ENCODE data around the gene SPIB.
"Not testable (repeated sequence)": the region's sequence is repeated elsewhere in the genome, so short reads cannot be mapped to it uniquely, and the experiment has no call there.

The SPIB gene

GRCh38 chr19:50420127-50420526, 1.4 kb downstream of the SPIB start:
- DNase-seq = no peak

GRCh38 chr19:50420808-50421207, 2.1 kb downstream of the SPIB start:
- DNase-seq = no peak

- no peak for DNase-seq
These were observed 3.9 kb downstream of the SPIB start for GRCh38 chr19:50422397-50423278.

GRCh38 chr19:50423279-50424113, 4.8 kb downstream of the SPIB start:
- DNase-seq = no peak

DNA sequence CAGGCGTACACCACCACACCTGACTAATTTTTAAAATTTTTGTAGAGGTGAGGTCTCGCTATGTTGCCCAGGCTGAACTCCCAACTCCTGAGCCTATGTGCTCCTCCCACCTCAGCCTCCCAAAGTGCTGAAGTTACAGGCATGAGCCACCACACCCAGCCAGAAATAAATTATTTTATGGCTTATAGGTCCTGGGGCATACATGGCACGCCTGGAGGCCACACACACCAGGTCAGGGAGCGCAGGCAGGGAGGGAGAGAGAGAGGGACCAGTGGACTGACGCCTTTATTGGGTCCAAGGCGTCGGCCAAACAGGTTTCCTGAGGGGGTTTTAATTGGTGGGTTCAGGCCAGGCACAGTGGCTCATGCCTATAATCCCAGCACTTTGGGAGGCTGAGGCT, 6.8 kb downstream of the SPIB start:
- no peak for DNase-seq

GRCh38 chr19:50427318-50427925, 8.7 kb downstream of the SPIB start:
- no peak for DNase-seq

DNA sequence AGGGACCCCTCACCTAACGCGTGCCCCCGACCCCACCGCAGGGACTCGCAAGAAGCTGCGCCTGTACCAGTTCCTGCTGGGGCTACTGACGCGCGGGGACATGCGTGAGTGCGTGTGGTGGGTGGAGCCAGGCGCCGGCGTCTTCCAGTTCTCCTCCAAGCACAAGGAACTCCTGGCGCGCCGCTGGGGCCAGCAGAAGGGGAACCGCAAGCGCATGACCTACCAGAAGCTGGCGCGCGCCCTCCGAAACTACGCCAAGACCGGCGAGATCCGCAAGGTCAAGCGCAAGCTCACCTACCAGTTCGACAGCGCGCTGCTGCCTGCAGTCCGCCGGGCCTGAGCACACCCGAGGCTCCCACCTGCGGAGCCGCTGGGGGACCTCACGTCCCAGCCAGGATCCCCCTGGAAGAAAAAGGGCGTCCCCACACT, 9.3 kb downstream of the SPIB start:
- DNase-seq = peak; percentile 14

DNA sequence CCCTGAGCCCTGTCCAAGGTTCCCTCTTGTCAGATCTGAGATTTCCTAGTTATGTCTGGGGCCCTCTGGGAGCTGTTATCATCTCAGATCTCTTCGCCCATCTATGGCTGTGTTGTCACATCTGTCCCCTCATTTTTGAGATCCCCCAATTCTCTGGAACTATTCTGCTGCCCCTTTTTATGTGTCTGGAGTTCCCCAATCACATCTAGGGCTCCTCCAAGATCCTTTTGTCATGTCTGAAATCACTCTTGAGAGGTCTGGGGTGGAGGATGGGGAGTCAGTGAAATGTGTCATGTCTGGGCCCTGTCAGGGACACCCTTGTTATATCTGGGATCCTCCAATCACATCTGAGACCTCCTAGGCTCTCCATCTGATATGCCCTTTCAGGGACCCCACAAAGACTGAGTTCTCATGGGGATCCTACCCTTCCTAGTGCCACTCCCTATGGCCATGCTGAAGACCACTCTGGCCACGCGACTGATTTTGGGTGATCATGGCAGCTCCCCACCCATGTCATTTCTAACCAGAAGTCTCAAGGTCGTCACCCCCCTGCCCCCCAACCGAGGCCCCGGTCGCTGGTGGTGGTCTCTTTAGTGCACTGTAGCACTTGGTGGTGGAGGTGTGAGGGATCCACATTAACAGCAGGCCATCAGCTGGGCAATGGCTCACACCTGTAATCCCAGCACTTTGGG, 10.2 kb downstream of the SPIB start:
- no peak for DNase-seq

DNA sequence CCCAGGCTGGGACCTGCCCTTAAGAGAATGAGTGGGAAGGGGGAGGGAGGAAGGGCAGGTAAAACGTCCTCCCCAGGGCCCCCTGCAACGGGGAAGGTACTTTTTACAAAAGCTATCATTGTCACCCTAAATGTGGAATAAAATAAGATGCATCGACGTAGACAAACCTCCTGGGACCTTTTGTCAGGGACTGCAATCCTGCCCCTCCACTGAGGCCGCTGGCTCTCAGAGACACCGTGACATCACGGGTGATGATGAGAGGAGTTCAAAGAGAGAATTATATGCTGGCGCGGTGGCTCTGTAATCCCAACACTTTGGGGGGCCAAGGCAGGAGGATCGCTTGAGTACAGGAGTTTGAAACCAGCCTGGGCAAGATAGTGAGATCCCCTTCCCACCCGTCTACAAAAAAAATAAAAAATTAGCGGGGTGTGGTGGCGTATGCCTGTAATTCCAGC, 12.2 kb downstream of the SPIB start:
- DNase-seq = no peak

DNA sequence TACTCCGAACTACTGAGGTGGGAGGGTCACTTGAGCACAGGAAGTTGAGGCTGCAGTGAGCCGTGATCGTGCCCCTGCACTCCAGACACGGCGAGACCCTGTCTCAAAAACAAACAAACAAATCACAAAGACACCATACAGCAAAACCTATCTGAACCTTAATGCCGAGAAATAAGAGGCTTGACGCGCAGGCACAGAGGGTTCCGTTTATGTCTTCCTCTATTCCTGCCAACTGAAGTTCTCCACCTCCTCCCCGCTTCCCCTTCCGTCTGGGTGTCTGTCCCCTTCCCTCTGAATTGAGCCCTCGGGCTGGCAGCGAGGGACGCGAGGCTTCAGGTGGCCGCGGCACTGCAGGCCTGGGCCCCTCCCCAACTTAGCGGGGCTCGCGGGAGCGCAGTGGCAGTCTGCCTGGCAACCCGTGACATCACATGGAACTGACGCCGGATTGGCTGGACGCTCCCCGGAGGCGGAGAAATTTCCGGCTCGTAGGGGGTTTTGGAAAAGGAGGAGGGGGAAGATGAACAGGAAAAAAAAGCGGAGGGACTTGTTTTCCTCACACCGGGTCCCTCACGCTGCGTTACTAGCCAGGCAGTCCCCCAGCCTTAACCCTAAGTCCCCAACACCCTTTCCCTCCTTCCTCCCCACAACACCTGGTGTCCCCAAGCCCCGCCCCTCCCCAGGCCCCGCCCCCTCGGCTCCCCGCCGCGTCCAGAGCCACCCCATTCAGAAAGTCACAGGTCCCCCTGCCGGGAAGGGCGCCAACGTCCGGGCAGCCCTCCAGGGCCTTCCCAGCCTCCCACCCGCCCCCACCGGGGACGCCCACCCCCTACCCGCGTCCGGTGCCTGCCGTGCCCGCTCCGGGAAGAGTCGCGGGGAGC, 12.8 kb downstream of the SPIB start:
- DNase-seq = peak; percentile 82

DNA sequence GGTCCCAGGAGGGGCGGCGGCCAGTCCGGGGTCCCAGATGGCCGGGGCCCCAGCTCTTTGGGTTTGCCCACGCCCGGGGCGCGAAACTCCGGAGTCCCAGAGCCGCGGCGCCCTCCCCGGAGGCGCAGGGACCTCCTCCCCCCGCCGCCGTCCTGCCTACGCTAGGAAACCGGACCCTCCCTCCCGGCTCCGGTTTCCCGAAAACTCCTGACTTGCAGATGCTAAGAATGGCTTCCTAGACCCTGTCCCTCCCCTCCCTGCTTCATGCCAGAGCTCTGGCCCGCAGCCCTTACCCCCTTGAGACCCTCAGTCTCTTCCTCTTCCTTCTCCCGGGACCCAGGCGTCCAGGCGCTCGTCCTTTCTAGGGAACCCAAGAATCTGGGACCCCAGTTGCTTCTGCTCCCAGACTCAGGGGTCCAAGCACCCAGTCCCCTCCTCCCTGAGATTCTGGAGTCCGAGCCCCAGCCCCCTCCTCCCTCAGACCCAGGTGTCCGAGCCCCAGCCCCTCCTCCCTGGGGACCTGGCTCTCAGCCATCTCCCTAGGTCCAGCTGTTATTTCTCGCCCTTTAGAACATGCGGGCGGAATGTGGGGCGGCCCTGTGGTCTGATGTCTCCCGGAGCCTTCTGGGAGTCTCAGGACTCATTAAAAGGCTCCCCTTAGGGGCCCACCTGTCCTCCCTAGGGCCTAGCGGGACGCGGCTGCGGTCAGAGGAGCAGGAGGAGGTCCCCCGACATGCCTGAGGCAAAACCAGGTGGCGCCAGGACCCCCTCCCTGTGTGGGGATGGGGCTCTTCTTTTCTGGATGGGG, 13.7 kb downstream of the SPIB start, which contains the start of gene MYBPC2:
TSS of gene MYBPC2 (plus strand) at position 672 of the 808 bp plus-strand sequence. CDS start at position 734, 62 bp downstream.
- no peak for DNase-seq

- no peak for DNase-seq
These were observed 14.8 kb downstream of the SPIB start for GRCh38 chr19:50433201-50434180.

- DNase-seq = no peak
These were observed 15.8 kb downstream of the SPIB start for GRCh38 chr19:50434525-50434924.

DNA sequence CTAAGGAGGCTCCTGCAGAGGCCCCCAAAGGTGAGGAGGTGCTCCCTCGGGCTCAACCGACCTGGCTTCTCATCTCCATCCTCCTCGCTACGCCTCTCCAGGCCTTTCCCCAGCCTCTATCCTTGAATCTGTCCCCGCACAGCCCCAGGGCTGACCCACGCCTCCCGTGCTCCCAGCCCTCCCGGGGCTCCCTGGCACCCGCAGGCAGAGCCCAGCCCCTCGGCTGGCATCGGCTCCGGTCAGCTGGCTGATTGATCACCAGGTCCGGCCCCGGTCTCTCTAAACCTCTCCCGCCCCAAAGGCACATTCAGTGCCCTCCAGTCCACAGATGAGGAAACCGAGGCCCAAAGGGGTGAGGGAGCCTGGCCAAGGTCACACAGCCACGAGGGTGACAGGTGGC, 16.5 kb downstream of the SPIB start:
- no peak for DNase-seq

DNA sequence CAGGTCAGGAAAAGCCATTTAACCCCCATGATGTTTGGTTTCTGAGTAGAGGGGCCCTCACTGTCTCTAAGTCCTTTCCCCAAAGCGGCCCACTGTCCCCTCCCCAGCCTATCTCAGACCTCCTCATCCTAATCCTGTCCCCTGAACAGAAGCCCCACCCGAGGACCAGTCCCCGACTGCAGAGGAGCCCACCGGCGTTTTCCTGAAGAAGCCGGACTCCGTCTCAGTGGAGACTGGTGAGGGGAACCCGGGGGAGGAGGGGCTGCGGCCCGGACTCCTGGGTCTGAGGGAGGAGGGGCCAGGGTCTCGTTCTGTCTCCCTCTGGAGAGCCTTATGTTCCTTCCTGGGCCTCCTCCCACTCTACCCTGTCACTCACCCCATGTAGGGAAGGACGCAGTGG, 16.9 kb downstream of the SPIB start:
- no peak for DNase-seq

- DNase-seq = no peak
These were observed 19.2 kb downstream of the SPIB start for GRCh38 chr19:50437862-50438449.

DNA sequence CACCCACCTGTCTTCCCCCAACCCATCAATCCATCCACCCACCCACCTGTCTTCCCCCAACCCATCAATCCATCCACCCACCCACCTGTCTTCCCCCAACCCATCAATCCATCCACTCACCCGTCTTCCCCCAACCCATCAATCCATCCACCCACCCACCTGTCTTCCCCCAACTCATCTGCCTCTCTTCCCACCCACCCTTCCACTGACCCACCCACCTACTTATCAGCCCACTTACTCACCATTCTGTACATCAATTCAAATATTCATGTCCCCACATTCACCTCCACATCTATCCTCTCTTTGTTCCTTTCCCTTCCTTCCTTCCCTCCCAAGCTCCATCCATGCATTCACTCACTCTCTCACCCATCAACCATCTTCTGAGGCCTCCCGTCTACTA, 20.4 kb downstream of the SPIB start:
- not testable (repeated sequence) for DNase-seq

- DNase-seq = no peak
These were observed 25.3 kb downstream of the SPIB start for GRCh38 chr19:50444059-50444458.

DNA sequence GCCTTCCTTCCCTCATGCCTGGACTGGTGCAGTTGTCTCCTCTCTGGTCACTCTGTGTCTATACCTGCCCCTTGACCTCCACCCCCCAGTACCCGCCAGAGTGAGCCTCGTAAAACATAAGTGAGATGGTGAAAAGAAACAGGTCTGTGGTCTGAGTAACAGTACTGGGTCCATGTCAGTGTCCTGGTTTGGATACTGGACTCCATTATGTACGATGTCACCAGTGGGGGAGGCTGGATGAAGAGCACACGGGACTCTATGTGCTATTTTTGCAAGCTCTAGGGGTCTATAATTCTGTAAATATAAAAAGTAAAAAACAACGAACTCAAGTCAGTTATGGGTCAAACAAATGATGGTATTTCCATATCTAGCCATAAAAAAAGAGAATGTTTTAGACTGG, 28.3 kb downstream of the SPIB start:
- DNase-seq = no peak

Data from central memory CD4-positive, alpha-beta T cell (primary cell).